Osteocyte (in vitro differentiated cells): ENCODE measurements around the gene TNXB. TPM values are rescaled to one million over a fixed set of nuclear protein-coding genes. Genes with fewer than 3 reads are reported as not detected.

Experiments
- DNase-seq: peaks from one replicate; pipeline ENCODE4 v3.0.0; 2021; ENCODE audit warnings: mixed read lengths; ENCODE audit not compliant: unreplicated experiment; ENCODE audit errors: extremely low spot score
- H3K27ac Mint-ChIP-seq: one replicate; pipeline ENCODE4 v1.8.0; 2021; ENCODE audit warnings: mild to moderate bottlenecking, mixed read lengths; ENCODE audit not compliant: unreplicated experiment
- H3K27me3 Mint-ChIP-seq: one replicate; pipeline ENCODE4 v1.8.0; 2021; ENCODE audit warnings: mixed read lengths; ENCODE audit not compliant: unreplicated experiment
- H3K36me3 Mint-ChIP-seq: one replicate; pipeline ENCODE4 v1.8.0; 2021; ENCODE audit warnings: mixed read lengths; ENCODE audit not compliant: unreplicated experiment
- H3K4me1 Mint-ChIP-seq: one replicate; pipeline ENCODE4 v1.8.0; 2021; ENCODE audit warnings: mixed read lengths; ENCODE audit not compliant: unreplicated experiment
- H3K4me3 Mint-ChIP-seq: one replicate; pipeline ENCODE4 v1.8.0; 2021; ENCODE audit warnings: mild to moderate bottlenecking, moderate library complexity, mixed read lengths; ENCODE audit not compliant: unreplicated experiment
- H3K9me3 Mint-ChIP-seq: one replicate; pipeline ENCODE4 v1.8.0; 2021; ENCODE audit warnings: mixed read lengths; ENCODE audit not compliant: unreplicated experiment
- total RNA-seq: library from RNA; stranded (reverse); gene quantifications from 2 replicates; pipeline ENCODE4 v1.2.1, GENCODE V29; 2021
- TF ChIP-seq, protein P1 (sequence below): fragments of 200-600 bp; sonication (generic); IDR thresholded peaks from 2 replicates; pipeline ENCODE4 v1.5.0; 2021; ENCODE audit warnings: antibody characterized with exemption, mild to moderate bottlenecking, moderate library complexity

The TNXB gene
- total RNA-seq, 1 donor from 2014 or later = 13.9 TPM

DNA sequence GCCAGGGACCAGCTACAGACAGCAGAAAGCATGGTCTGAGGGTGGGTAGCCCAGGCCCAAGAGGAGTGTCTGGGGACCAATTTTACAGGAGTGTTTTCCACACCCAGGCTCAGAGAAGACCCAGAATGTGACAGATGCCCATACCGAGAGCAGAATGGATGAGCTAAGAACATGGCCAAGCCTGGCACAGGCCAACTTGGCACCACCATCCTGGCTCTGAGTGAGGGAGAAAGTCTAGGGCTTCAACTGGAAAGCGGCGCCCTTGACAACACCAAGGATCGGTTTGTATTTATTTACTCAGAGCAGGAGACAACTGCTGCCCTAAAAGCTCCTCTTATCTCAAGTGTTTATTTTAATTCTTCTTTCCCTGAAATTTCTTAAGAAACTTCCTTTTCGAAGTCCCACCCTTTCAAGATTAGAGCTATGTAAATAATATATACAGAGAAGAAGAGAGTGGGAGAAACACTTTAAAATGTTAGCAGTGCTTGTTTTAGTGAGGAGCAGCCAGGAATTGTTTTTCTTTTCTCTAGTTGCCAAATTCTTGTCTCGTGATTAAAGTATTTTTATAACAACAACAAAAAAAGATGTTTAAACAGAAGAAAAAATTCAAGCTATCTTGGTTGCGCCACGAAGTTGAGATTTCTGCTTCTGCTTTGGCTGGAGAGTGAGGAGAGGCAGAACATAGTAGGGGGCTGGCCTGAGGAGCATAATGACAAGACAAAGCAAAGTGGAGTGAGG lies 16.2 kb downstream of the TNXB start:
- H3K27me3 Mint-ChIP-seq = no peaks in the 10 kb centered on the region
- peak overlapping the region; percentile 93 for H3K27ac Mint-ChIP-seq
- H3K4me1 Mint-ChIP-seq = peaks cover 37% of the 10 kb centered on the region
- no peak for DNase-seq
- no peaks in the 10 kb centered on the region for H3K36me3 Mint-ChIP-seq
- H3K9me3 Mint-ChIP-seq = no peaks in the 10 kb centered on the region
- TF ChIP-seq, protein P1, sequence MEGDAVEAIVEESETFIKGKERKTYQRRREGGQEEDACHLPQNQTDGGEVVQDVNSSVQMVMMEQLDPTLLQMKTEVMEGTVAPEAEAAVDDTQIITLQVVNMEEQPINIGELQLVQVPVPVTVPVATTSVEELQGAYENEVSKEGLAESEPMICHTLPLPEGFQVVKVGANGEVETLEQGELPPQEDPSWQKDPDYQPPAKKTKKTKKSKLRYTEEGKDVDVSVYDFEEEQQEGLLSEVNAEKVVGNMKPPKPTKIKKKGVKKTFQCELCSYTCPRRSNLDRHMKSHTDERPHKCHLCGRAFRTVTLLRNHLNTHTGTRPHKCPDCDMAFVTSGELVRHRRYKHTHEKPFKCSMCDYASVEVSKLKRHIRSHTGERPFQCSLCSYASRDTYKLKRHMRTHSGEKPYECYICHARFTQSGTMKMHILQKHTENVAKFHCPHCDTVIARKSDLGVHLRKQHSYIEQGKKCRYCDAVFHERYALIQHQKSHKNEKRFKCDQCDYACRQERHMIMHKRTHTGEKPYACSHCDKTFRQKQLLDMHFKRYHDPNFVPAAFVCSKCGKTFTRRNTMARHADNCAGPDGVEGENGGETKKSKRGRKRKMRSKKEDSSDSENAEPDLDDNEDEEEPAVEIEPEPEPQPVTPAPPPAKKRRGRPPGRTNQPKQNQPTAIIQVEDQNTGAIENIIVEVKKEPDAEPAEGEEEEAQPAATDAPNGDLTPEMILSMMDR = no peak
- peak overlapping the region; percentile 30 for H3K4me3 Mint-ChIP-seq

- Mint-ChIP-seq H3K4me3 (no peak overlapping the region), H3K4me1 (peaks cover 45% of the 10 kb centered on the region), H3K9me3 (no peaks in the 10 kb centered on the region), H3K27ac (no peak overlapping the region), H3K27me3 (peaks cover 3% of the 10 kb centered on the region), H3K36me3 (no peaks in the 10 kb centered on the region)
- no peak for DNase-seq
- TF ChIP-seq, protein P1 = no peak
Observed at GRCh38 chr6:32089082-32089828, 19.9 kb downstream of the TNXB start.

DNA sequence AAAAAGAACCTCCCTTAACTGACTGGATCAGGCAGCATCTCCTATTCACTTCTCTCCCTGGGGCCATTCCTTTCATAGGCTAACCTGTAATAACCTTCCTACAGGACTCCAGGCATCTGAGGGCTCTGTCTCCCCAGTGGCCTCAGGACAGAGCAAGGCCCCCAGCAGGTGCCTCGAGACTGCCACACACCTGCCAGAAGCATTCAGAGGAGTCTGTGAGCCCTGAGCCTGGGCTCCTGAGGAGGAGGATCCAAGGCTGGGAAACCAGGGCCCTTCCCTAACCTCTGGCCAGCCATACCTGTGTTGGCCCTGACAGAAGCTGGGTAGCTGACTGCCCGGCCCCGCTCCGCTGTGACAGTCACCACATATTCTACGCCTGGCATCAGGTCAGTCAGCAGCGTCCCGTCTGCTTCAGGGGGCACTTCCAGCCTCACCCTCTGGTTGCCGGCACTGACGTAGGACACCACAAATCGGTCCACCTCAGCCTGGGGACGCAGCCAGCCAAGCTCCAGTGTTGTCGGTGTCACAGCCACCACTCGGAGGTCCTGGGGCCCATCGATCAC lies 20.6 kb downstream of the TNXB start:
- TF ChIP-seq, protein P1 = no peak
- H3K27ac Mint-ChIP-seq = no peak overlapping the region
- peaks cover 38% of the 10 kb centered on the region for H3K4me1 Mint-ChIP-seq
- H3K4me3 Mint-ChIP-seq = no peak overlapping the region
- peaks cover 3% of the 10 kb centered on the region for H3K27me3 Mint-ChIP-seq
- no peaks in the 10 kb centered on the region for H3K9me3 Mint-ChIP-seq
- DNase-seq = no peak
- no peaks in the 10 kb centered on the region for H3K36me3 Mint-ChIP-seq

DNA sequence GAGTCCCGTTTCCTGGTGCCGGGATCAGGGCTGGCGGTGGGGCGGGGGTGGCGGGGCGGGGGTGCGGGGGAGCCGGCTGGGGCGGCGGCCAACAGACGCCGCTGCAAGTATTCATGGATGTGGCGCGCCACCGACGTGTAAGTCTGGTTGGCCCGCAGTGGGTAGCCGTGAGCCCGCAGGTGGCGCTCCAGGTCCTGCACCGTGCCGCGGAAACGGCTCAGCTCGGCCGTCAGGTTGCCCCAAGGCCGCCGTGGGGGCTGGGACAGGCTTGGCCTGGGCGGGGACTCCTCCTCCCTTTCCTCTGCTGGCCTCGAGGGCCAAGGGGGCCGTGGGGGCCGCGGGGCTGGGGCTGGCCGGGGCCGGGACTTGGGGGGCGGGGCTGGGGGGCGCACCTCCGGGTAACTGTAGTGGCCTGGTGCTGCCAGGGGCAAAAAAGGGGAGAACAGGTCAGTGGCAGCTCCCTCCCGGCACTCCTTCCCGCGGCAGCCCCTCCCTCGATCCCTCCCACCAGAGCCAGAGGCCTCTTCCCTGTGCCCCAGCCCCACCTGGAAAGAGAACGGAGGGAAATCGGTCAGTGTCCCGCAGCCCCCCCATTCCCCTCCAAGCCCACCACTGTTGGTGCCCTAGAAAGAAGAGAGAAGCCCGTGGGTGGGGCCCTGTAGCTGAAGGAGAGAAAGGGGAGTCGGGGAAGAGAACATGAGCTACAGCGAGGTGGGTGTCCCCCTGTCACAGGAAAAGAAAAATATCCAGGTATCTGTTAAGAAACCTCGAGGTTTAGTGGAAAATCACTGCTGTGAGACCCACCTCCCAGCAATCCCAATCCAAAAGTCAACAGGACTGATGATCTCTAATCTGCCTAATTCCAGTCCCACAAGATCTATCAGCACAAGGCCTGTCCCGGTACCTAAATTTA lies 21.3 kb downstream of the TNXB start:
- Mint-ChIP-seq H3K27me3 (peaks cover 3% of the 10 kb centered on the region), H3K4me1 (peaks cover 37% of the 10 kb centered on the region), H3K9me3 (no peaks in the 10 kb centered on the region), H3K4me3 (no peak overlapping the region), H3K36me3 (no peaks in the 10 kb centered on the region), H3K27ac (no peak overlapping the region)
- TF ChIP-seq, protein P1 = peak; percentile 75
- peak; percentile 92 for DNase-seq
